ENCODE results near the gene MRPL37.
A peak's percentile ranks its signal among the peaks of the same experiment; 100 is the strongest.

The MRPL37 gene

DNA sequence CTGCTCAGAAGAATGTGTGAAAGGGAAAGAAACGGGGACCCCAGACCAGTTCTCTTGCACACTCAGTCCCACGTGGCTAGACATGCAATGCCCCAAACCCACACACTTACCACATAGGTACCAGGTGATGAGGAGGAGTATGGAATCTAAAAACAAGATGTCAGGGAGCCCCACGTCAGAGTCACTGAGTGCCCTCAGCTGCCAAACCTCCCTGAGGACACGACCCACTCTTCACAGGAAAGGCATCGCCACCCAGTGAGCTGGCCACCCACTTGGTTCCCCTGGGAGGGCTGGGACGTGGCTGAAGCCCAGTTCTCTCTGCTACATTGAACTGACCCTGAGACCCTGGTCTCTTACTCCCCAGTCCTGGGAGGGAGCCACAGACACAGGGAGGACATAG is 41.4 kb downstream of the MRPL37 start:
- no peak for DNase-seq

DNA sequence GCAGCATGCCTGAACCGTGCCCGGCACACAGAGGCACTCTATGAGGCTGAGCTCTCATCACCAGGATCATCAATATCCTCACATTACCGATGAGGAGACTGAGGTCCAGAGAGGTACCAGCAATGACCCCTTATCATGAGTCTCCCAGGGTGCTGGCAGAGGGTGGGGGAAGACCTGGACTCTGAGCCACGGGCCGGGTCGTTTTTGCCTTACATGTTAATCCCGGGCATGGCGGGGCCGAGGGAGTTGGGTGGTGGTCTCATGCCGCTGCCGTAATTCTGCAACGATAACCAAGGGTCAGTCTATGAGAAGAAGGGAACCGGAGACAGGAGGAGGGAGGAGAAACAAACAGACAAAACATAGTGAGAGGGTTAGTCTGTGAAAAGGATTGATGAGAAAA is 43.1 kb downstream of the MRPL37 start:
- DNase-seq = no peak

GRCh38 chr1:54244655-54245054 is 44.7 kb downstream of the MRPL37 start:
- DNase-seq = no peak

DNA sequence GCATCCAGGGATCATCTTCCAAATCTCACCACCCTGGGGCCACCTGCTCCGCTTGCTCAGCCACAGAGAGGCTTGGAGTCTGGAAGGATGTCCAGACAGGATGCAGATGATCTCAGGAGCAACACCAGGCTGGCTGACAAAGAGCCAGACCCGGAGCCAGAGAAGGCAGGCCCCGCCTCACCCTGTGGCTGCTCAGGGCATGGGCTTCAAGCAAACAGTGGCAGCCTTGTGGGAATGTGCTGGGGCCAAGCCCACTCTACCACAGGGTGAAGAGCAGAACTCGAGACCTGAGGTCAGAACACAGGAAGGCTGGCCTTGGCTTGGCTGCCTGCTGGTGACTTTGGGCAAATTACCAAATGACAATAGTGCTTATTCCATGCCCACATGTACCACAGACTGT is 45.5 kb downstream of the MRPL37 start:
- DNase-seq = no peak

GRCh38 chr1:54246116-54246721 is 46.3 kb downstream of the MRPL37 start:
- no peak for DNase-seq

GRCh38 chr1:54247863-54248515 is 48.0 kb downstream of the MRPL37 start:
- DNase-seq = no peak

GRCh38 chr1:54248966-54249365 is 49.0 kb downstream of the MRPL37 start:
- no peak for DNase-seq

GRCh38 chr1:54249819-54250435 is 50.0 kb downstream of the MRPL37 start:
- DNase-seq = no peak

DNA sequence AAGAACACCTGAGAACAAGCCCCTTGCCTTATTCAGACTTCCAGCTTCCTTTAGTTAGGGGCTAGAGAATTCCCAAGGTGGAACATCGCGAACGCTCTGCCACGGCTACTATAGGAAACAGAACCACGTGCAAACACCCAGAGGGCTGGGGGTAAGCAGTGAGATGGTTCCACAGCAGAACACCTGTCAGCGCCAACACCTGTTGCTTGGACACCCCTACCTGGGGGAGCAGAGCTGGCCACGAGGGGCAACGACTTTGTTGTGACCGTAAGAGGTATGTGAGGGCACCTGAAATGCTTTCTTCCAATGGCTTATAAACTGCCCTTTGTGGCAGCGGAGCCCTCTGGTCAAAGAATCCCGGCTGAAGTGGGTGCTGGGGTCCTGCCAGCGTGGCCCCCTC is 50.7 kb downstream of the MRPL37 start:
- no peak for DNase-seq

GRCh38 chr1:54252371-54252936 is 52.5 kb downstream of the MRPL37 start:
- DNase-seq = no peak

GRCh38 chr1:54253480-54253879 is 53.5 kb downstream of the MRPL37 start:
- DNase-seq = no peak

- peak; percentile 91 for DNase-seq
Measured at GRCh38 chr1:54254055-54254454, 54.1 kb downstream of the MRPL37 start.

GRCh38 chr1:54255026-54255702 is 55.2 kb downstream of the MRPL37 start:
- no peak for DNase-seq

DNA sequence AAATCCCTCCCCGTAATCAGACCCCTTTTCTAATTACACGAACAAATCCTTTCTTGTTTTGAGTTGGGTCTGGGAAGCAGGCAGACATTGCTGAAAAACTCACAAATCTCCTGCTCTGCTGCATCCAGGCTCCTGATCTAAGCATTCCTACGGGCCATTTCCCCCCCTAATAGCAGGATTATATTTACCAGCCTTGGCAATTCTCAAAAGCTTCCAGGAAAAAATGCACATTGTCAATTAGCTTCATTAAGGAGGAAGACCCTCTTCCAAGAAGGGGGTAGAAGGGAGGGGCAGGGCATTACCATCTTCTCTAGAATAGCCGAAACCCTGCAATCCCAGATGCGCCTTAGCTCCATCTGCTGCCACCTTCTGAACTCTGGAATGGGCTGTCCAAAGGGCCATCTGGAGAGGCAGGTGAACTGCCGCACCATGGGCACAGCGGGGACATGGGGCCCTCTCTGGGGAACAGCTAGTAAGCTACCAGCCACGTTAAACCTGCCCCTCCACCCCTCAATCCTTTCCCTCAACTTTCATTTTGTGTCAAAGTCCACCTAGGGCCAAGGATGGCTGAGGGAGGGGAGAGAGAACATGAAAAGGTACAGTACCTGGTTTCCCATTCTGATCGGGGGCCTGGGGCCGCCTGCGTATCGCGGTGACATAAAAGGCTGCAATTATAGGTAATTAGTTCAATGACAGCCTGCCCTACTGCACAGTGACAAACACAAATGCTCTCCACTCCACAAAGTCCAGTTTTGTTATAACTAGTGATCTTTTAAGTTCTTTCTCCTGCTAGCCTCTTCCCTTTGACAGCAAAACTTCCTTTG is 56.8 kb downstream of the MRPL37 start:
- peak; percentile 26 for DNase-seq

DNA sequence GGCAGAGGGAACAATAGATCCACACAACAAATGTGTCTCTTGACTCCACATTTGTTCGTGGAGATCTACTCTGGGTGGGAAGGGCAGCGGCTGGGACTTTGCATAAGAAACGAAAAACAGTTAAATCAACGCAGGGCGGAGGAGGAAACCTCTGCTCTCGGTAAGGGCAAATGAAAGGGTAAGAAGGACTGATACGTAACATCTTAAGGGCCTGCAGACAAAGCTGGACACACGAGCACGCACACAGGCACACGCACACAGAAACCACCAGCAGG is 57.3 kb downstream of the MRPL37 start:
- no peak for DNase-seq

DNA sequence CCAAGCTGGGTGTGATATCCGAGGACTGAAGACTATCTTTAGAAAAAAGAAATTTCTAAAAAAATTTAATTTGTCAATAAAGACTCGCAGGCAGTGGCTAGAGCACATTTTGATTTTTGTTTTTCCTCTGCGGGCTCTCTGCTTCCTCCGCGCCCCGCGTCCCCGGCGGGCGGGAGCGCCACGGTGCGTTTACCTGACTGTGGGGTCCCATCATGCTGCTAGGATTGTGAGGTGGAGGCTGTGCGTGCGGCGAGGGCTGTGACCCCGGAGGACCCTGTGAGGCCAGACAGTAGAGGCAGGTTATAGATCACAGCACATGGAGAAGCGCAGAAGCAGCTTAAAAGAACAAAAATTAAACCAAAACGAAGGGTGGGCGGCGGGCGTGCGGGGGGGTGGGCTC is 57.9 kb downstream of the MRPL37 start:
- DNase-seq = no peak

- peak; percentile 96 for DNase-seq
Measured at GRCh38 chr1:54259546-54260140, 59.7 kb downstream of the MRPL37 start.

GRCh38 chr1:54260810-54261209 is 60.8 kb downstream of the MRPL37 start:
- DNase-seq = peak; percentile 11

DNA sequence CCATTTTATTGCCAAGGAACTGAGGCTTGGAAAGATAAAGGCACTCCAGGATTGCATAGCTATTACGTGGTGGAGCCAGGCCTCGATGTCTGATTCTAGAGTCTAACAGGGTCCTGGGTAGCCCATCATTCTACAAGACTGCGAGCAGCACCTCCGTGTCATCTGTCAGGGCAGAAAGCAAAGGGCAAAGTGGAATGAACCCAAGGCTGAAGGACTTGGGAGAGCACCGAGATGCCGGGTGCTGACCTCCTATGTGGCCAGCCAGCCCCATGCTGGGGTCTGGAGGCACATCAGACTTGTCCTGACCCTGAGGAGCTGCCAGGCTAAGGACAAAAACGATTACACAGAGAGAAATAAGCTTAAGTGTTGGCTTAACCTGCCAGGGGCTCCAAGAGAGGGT is 62.3 kb downstream of the MRPL37 start:
- no peak for DNase-seq

- DNase-seq = no peak
Measured at GRCh38 chr1:54263601-54264226, 63.7 kb downstream of the MRPL37 start.

DNA sequence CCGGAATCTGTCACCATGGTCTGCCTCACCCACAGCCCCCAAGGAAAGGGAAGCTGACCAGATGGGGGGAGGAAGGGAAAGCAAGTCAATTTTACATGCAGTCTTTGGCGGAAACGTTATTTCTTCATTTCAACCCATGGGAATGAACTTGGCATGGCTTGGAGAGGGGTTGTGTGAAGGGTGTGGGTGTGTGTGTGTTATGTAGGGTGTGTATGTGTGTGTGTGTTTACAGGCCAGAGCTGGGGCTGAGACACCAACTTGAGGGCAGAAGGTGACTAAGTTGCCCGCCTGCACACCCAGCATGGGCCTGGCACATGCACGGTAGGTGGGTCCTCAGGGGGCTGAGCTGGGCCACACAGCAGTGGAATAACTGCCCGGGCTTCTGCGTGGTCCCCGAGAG is 65.2 kb downstream of the MRPL37 start:
- no peak for DNase-seq

DNA sequence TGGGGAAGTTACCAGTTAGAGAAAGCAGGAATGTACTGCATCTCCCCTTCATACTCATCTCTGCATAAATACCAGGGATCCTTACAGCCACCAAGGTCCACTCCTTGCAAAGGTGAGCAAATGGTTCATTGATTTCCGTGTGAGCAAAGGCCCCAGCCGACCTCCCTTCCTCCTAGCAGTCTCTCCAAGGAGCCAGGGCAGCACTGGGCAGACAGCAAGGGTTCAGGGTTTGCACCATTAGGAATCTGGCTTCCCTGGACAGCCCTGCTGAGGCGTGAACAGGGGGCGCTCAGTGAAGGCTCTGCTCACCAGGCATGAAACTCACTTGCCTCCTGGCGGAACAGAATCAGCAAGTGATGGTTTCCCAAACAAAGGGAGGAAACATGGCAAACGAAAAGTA is 65.7 kb downstream of the MRPL37 start:
- DNase-seq = no peak

All from COR-L47 (cell line).